ENCODE results near the gene DOK4. TPM values are rescaled to one million over a fixed set of nuclear protein-coding genes. Genes with fewer than 3 reads are reported as not detected.
A peak's percentile ranks its signal among the peaks of the same experiment; 100 is the strongest.

Gene DOK4
- total RNA-seq, 2 experiments from 2014 or later: 3.4 to 4.7 TPM

DNA sequence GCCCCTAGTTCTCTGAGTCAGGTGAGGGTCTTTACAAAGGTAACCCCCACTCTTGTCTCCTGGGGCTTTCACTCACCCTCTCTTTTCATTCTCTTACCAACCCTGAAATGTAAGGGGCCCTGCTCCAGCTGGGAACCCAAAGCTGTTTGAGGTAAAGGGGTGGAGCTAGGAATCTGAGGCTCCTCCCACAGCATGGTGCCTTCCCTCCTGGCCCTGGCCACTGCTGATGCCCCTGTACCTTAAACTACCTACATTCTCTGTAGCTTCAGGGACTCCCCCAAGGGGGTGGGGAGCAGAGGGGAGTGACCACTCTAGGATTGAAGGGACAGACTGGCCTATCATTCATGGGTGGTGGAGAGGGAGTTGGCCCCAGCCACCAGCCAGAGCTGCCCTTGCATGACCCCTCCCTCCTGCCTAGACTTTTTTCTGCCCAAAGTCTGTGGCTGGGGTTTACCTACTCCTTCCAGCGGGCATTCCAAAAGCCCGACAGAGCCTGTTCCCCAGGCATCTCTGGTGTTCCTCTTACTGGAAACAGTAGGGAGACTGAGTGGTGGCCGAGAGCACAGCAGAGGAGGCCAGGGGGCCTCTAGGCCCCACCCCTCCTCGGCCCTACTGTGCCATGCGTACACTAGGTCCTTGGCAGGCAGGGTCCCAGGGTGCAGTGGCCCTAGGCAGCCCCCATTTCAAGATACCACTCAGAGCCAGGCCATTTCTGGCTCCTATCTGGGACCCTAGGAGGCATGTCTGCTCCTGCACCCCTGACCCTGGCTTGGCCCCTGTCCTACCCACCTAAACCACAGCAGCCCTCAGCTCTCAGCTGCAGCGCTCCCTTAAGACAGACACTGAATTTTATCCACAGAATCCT is 9.5 kb downstream of the DOK4 start:
- Mint-ChIP-seq H3K9me3 (ENCODE audit: low read depth) (no peaks in the 10 kb centered on the region), H3K27me3 (no peaks in the 10 kb centered on the region), H3K36me3 (no peaks in the 10 kb centered on the region), H3K4me1 (peaks cover 16% of the 10 kb centered on the region), H3K27ac (peak overlapping the region; percentile 73), H3K4me3 (no peak overlapping the region)
- DNase-seq: no peak
- CTCF ChIA-PET: interaction anchor here (0.7 to 4.4 kb wide), 8 partner anchors 14 to 176 kb away, joined by 3 to 22 read pairs (median 4); partner anchors contain the start of genes CIAPIN1, COQ9 and POLR2C
- ATAC-seq: no peak

DNA sequence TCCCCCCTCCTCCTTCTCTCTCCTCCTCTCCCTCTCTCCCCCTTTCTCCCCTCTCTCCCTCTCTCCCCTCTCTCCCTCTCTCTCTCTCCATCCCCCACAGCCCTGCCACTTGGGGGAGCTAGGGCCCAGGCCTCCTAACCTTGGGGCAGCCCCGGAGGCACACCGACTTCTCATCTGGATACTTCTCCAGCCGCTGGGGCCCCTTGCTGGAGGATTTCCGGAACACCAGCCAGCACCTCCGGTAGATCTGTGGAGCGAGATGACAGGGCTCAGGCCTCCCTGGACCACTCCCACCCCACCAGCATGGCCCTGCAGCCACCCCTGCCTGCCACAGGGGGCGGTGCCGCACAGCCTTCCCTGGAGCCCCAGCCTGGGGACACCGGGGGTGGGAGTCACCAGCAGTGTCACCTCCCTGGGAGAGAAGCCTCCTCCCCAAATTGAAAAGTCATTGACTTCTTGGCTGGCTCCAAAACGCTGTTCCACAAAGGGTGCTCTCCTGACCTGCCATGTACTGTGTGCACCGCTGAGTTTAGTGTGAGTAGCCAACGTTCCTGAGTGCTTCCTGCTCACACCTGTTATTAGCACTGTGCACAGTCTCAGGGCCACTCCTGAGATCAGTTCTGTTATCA is 10.5 kb downstream of the DOK4 start:
- peak; percentile 99 for ATAC-seq
- peak; percentile 93 for DNase-seq
- Mint-ChIP-seq H3K4me3 (peak overlapping the region; percentile 45), H3K36me3 (peaks cover 2% of the 10 kb centered on the region), H3K4me1 (peaks cover 16% of the 10 kb centered on the region), H3K27ac (peak overlapping the region; percentile 73), H3K27me3 (no peaks in the 10 kb centered on the region), H3K9me3 (ENCODE audit: low read depth) (no peaks in the 10 kb centered on the region)
- CTCF ChIA-PET: interaction anchor here (0.6 to 4.4 kb wide), 15 partner anchors 10 to 175 kb away, joined by 3 to 22 read pairs (median 4); partner anchors contain the start of genes CIAPIN1, COQ9, DOK4 and POLR2C

DNA sequence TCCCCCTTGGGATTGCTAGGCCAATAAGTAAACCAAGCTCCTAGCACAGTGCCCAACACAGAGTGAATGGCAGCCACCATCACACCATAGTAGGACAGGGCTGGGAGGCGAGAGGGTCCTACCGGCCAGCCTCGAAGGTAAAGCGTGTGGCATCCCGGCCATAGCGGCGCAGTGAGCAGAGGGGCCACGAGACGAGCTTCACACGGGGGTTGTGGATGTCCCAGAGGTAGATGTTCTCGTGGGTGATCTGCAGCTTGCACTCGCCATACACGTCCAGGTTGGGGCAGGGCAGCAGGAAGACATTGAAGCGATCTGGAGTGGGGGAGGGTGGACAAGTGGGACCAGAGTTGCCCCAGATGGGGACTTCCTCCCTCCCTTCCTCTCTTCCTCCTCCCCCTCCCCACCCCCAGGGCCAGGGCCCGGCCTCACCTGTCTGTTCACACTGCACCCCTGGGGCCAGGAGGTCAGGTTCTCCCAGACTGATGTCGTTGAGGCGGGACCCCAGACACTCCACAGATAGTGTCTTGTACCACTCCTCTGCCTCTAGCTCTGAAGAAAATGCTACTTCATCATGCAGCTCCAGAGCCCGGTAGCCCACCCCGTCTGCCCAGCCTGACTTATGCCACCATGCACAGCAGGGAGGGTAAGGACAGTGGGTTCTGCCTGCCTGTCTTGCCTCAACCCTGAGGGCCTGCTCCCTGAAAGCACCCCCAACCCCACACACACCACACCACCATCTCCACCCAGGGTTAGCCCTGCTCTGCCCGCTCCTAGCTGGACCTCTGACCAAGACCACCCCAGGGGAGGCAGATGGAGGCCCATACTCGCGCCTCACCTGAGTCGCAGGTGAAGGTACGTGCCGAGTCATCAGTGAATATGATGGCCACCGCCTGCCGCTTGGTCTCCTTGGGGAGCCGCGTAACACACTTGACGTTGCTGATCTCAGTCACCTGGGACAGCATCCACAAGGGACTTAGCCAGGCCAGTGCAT is 11.3 kb downstream of the DOK4 start:
- Mint-ChIP-seq H3K4me1 (peaks cover 16% of the 10 kb centered on the region), H3K9me3 (ENCODE audit: low read depth) (no peaks in the 10 kb centered on the region), H3K4me3 (no peak overlapping the region), H3K27ac (peak overlapping the region; percentile 40), H3K36me3 (peaks cover 5% of the 10 kb centered on the region), H3K27me3 (no peaks in the 10 kb centered on the region)
- ATAC-seq (no peak), DNase-seq (no peak)
- CTCF ChIA-PET: interaction anchor here (0.6 to 4.4 kb wide), 16 partner anchors 9 to 174 kb away, joined by 3 to 22 read pairs (median 4); partner anchors contain the start of genes CIAPIN1, COQ9, DOK4 and POLR2C

GRCh38 chr16:57473906-57474305 is 12.4 kb downstream of the DOK4 start:
- Mint-ChIP-seq H3K4me1 (peaks cover 14% of the 10 kb centered on the region), H3K27ac (no peak overlapping the region), H3K9me3 (ENCODE audit: low read depth) (no peaks in the 10 kb centered on the region), H3K4me3 (no peak overlapping the region), H3K27me3 (no peaks in the 10 kb centered on the region), H3K36me3 (peaks cover 13% of the 10 kb centered on the region)
- no peak for ATAC-seq
- CTCF ChIA-PET: interaction anchor here (1.2 to 4.4 kb wide), 4 partner anchors 13 to 57 kb away, joined by 3 to 22 read pairs (median 4); no protein-coding TSS in a partner anchor
- DNase-seq: no peak

DNA sequence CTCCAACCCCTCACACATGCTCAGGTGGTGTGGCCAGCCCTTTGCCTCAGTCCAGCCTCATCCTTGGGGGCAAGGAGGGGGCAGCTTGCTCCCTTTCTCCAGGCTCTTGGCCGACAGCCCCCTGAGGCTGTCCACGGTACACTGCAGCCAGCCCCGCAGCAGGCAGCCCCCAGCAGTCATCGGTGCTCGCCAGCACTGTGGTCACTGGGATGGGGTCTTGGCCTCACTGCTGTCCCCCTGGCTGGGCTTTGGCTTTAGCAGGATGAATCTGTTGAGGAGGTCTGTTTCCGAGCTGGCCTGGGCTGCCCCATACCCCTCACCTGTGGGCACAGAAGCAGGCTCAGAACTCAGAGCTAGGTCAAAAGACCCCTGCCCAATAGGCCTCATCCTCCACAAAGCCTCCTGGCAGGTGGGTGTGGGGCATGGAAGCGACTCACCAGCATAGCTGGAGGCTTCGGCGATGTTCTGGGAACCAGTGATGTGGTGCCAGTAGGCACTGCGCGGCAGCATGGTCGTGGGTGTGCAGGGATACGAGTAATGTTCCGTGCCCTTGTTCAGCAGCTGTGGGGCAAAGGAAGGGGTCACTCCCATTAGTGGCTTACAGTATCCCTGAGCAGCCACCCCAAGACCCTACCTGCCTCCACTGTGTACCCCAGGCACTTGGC is 13.0 kb downstream of the DOK4 start:
- peaks cover 14% of the 10 kb centered on the region for H3K36me3 Mint-ChIP-seq
- no peak overlapping the region for H3K27ac Mint-ChIP-seq
- DNase-seq (no peak), ATAC-seq (no peak)
- CTCF ChIA-PET: interaction anchor here (1.3 to 2.8 kb wide), 3 partner anchors 11 to 46 kb away, joined by 3 to 10 read pairs (median 5); partner anchors contain the start of gene POLR2C
- no peaks in the 10 kb centered on the region for H3K9me3 Mint-ChIP-seq (ENCODE audit: low read depth)
- H3K4me1 Mint-ChIP-seq: peaks cover 14% of the 10 kb centered on the region
- H3K4me3 Mint-ChIP-seq: no peak overlapping the region
- H3K27me3 Mint-ChIP-seq: no peaks in the 10 kb centered on the region

- Mint-ChIP-seq H3K4me3 (no peak overlapping the region), H3K4me1 (peaks cover 15% of the 10 kb centered on the region), H3K27me3 (no peaks in the 10 kb centered on the region), H3K36me3 (peaks cover 17% of the 10 kb centered on the region), H3K27ac (peak overlapping the region; percentile 28), H3K9me3 (ENCODE audit: low read depth) (no peaks in the 10 kb centered on the region)
- ATAC-seq: no peak
- CTCF ChIA-PET: interaction anchor here (1.3 to 2.8 kb wide), 3 partner anchors 10 to 47 kb away, joined by 3 to 10 read pairs (median 5); partner anchors contain the start of gene POLR2C
- no peak for DNase-seq
These were observed 13.6 kb downstream of the DOK4 start for GRCh38 chr16:57472665-57473060.

- Mint-ChIP-seq H3K36me3 (peaks cover 18% of the 10 kb centered on the region), H3K27me3 (no peaks in the 10 kb centered on the region), H3K4me1 (peaks cover 15% of the 10 kb centered on the region), H3K4me3 (no peak overlapping the region), H3K9me3 (ENCODE audit: low read depth) (no peaks in the 10 kb centered on the region), H3K27ac (peak overlapping the region; percentile 33)
- ATAC-seq (no peak), DNase-seq (no peak)
- CTCF ChIA-PET: interaction anchor here (2.8 kb wide), 1 partner anchor 10 kb away, joined by 10 read pairs; the partner anchor contains the start of gene POLR2C
These were observed 14.2 kb downstream of the DOK4 start for GRCh38 chr16:57471852-57472664.

- Mint-ChIP-seq H3K36me3 (peaks cover 18% of the 10 kb centered on the region), H3K27ac (no peak overlapping the region), H3K27me3 (no peaks in the 10 kb centered on the region), H3K9me3 (ENCODE audit: low read depth) (no peaks in the 10 kb centered on the region), H3K4me3 (no peak overlapping the region), H3K4me1 (peaks cover 11% of the 10 kb centered on the region)
- CTCF ChIA-PET: interaction anchor here (0.5 to 2.8 kb wide), 2 partner anchors 9 to 21 kb away, joined by 3 to 10 read pairs; partner anchors contain the start of gene POLR2C
- DNase-seq (no peak), ATAC-seq (no peak)
These were observed 15.1 kb downstream of the DOK4 start for GRCh38 chr16:57471209-57471608.

GRCh38 chr16:57470711-57471110 is 15.6 kb downstream of the DOK4 start:
- Mint-ChIP-seq H3K36me3 (peaks cover 20% of the 10 kb centered on the region), H3K27me3 (no peaks in the 10 kb centered on the region), H3K4me1 (peaks cover 7% of the 10 kb centered on the region), H3K4me3 (no peak overlapping the region), H3K27ac (no peak overlapping the region), H3K9me3 (ENCODE audit: low read depth) (no peaks in the 10 kb centered on the region)
- ATAC-seq (no peak), DNase-seq (no peak)
- CTCF ChIA-PET: interaction anchor here (0.5 to 2.8 kb wide), 2 partner anchors 8 to 20 kb away, joined by 3 to 10 read pairs; partner anchors contain the start of gene POLR2C

GRCh38 chr16:57469917-57470470 is 16.3 kb downstream of the DOK4 start:
- H3K36me3 Mint-ChIP-seq: peaks cover 24% of the 10 kb centered on the region
- H3K4me1 Mint-ChIP-seq: peaks cover 8% of the 10 kb centered on the region
- CTCF ChIA-PET: no interaction called here
- DNase-seq (no peak), ATAC-seq (no peak)
- H3K9me3 Mint-ChIP-seq (ENCODE audit: low read depth): no peaks in the 10 kb centered on the region
- no peaks in the 10 kb centered on the region for H3K27me3 Mint-ChIP-seq
- H3K4me3 Mint-ChIP-seq: no peak overlapping the region
- no peak overlapping the region for H3K27ac Mint-ChIP-seq

- no peaks in the 10 kb centered on the region for H3K9me3 Mint-ChIP-seq (ENCODE audit: low read depth)
- no peak overlapping the region for H3K4me3 Mint-ChIP-seq
- peaks cover 27% of the 10 kb centered on the region for H3K36me3 Mint-ChIP-seq
- H3K27ac Mint-ChIP-seq: no peak overlapping the region
- CTCF ChIA-PET: interaction anchor here (1.0 kb wide), 1 partner anchor 51 kb away, joined by 3 read pairs; no protein-coding TSS in a partner anchor
- H3K27me3 Mint-ChIP-seq: no peaks in the 10 kb centered on the region
- H3K4me1 Mint-ChIP-seq: peaks cover 15% of the 10 kb centered on the region
- ATAC-seq: no peak
- DNase-seq: no peak
These were observed 17.2 kb downstream of the DOK4 start for GRCh38 chr16:57469046-57469445.
